ENCODE data around the gene ZBTB12.
"Not testable (repeated sequence)": the region's sequence is repeated elsewhere in the genome, so short reads cannot be mapped to it uniquely, and the experiment has no call there.

ZBTB12 gene

GRCh38 chr6:31922942-31923341 lies 21.1 kb upstream of the ZBTB12 start:
- in situ Hi-C loops (cut with HindIII; ENCODE audit: low sequenced_read_pairs) = no loop called here

- in situ Hi-C loops (cut with HindIII; ENCODE audit: low sequenced_read_pairs) = no loop called here
These were observed 18.9 kb upstream of the ZBTB12 start for GRCh38 chr6:31920811-31921210.

GRCh38 chr6:31919624-31920303 lies 17.9 kb upstream of the ZBTB12 start:
- in situ Hi-C loops (cut with HindIII; ENCODE audit: low sequenced_read_pairs) = no loop called here

- in situ Hi-C loops (cut with HindIII; ENCODE audit: low sequenced_read_pairs) = no loop called here
These were observed 16.3 kb upstream of the ZBTB12 start for GRCh38 chr6:31918069-31918720.

- in situ Hi-C loops (cut with HindIII; ENCODE audit: low sequenced_read_pairs) = no loop called here
These were observed 13.9 kb upstream of the ZBTB12 start for GRCh38 chr6:31915756-31916155.

- in situ Hi-C loops (cut with HindIII; ENCODE audit: low sequenced_read_pairs) = no loop called here
These were observed 13.5 kb upstream of the ZBTB12 start for GRCh38 chr6:31915351-31915750.

- in situ Hi-C loops (cut with HindIII; ENCODE audit: low sequenced_read_pairs) = no loop called here
These were observed 10.1 kb upstream of the ZBTB12 start for GRCh38 chr6:31911826-31912585.

GRCh38 chr6:31909298-31909697 lies 7.4 kb upstream of the ZBTB12 start:
- in situ Hi-C loops (cut with HindIII; ENCODE audit: low sequenced_read_pairs) = not testable (repeated sequence)

- in situ Hi-C loops (cut with HindIII; ENCODE audit: low sequenced_read_pairs) = no loop called here
These were observed 6.9 kb upstream of the ZBTB12 start for GRCh38 chr6:31908791-31909190.

- in situ Hi-C loops (cut with HindIII; ENCODE audit: low sequenced_read_pairs) = not testable (repeated sequence)
These were observed 6.4 kb upstream of the ZBTB12 start for GRCh38 chr6:31908255-31908654.

GRCh38 chr6:31907158-31907813 lies 5.4 kb upstream of the ZBTB12 start:
- in situ Hi-C loops (cut with HindIII; ENCODE audit: low sequenced_read_pairs) = no loop called here

- in situ Hi-C loops (cut with HindIII; ENCODE audit: low sequenced_read_pairs) = not testable (repeated sequence)
These were observed 4.8 kb upstream of the ZBTB12 start for GRCh38 chr6:31906727-31907126.

- in situ Hi-C loops (cut with HindIII; ENCODE audit: low sequenced_read_pairs) = no loop called here
These were observed 4.2 kb upstream of the ZBTB12 start for GRCh38 chr6:31906122-31906521.

GRCh38 chr6:31905041-31905440 lies 3.2 kb upstream of the ZBTB12 start:
- in situ Hi-C loops (cut with HindIII; ENCODE audit: low sequenced_read_pairs) = no loop called here

- in situ Hi-C loops (cut with HindIII; ENCODE audit: low sequenced_read_pairs) = no loop called here
These were observed 2.1 kb upstream of the ZBTB12 start for GRCh38 chr6:31903957-31904356.

- in situ Hi-C loops (cut with HindIII; ENCODE audit: low sequenced_read_pairs) = no loop called here
These were observed 402 bp downstream of the ZBTB12 start for GRCh38 chr6:31901415-31901952.

- in situ Hi-C loops (cut with HindIII; ENCODE audit: low sequenced_read_pairs) = no loop called here
These were observed 920 bp downstream of the ZBTB12 start for GRCh38 chr6:31900917-31901414.

- in situ Hi-C loops (cut with HindIII; ENCODE audit: low sequenced_read_pairs) = no loop called here
These were observed 1.8 kb downstream of the ZBTB12 start for GRCh38 chr6:31899882-31900722.

- in situ Hi-C loops (cut with HindIII; ENCODE audit: low sequenced_read_pairs) = no loop called here
These were observed 2.7 kb downstream of the ZBTB12 start for GRCh38 chr6:31899215-31899614.

- in situ Hi-C loops (cut with HindIII; ENCODE audit: low sequenced_read_pairs) = no loop called here
These were observed 3.4 kb downstream of the ZBTB12 start for GRCh38 chr6:31898383-31899011.
